ENCODE data around the gene CNPY4. TPM values are rescaled to one million over a fixed set of nuclear protein-coding genes. Genes with fewer than 3 reads are reported as not detected.

The CNPY4 gene
- total RNA-seq, 1 donor from 2014 or later, result 17.1 TPM

GRCh38 chr7:100090527-100091410 lies 28.7 kb upstream of the CNPY4 start:
- DNase-seq (ENCODE audit: low spot score in 2 of 2) (no peak), FAIRE-seq (no peak)

DNA sequence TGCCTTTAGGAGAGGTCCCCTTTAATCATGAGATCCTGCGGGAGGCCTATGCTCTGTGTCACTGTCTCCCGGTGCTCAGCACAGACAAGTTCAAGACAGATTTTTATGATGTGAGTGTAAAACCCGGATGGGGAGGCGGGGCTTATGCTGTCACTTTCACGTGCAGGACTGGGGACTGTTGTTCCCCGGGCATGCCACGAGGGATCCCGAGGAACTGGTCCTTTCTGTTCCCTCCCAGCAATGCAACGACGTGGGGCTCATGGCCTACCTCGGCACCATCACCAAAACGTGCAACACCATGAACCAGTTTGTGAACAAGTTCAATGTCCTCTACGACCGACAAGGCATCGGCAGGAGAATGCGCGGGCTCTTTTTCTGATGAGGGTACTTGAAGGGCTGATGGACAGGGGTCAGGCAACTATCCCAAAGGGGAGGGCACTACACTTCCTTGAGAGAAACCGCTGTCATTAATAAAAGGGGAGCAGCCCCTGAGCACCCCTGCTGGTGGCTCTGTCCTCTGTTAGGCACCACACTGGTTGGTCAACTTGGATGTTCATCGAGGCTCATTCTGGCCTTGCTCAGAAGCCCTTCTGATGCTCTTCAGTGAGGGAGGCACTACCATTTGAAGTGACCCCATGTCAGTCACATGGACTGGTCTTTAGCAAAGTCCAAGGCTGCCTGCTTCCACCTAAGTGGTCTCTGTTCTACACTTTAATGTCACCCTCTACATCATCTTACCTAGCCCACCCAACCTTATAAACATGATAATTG lies 27.8 kb upstream of the CNPY4 start:
- DNase-seq (ENCODE audit: low spot score in 2 of 2), result no peak

DNA sequence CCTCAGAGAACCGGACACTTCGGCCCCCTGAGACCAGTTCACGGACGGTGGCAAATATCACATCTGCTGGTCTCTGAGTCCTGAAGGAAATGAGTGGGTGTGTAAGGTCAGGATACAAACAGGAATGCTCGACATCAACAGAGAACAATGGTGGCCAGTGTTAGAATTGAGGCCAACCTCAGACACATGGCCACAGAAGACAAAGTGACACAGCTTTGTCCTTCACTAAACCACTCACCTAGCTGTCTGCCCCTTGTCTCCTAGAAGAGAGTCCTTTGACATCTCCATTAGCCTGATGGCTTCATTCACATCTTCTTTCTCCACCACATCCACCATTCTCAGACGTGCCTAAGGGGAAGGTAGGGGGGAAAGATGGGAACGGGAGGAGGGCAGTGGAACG lies 26.4 kb upstream of the CNPY4 start:
- DNase-seq (ENCODE audit: low spot score in 2 of 2) (no peak), FAIRE-seq (no peak)

More for the DNA sequence above, 27.8 kb upstream of the CNPY4 start:
- no peak for FAIRE-seq

GRCh38 chr7:100093498-100093897 lies 25.9 kb upstream of the CNPY4 start:
- FAIRE-seq (no peak), DNase-seq (ENCODE audit: low spot score in 2 of 2) (no peak)

DNA sequence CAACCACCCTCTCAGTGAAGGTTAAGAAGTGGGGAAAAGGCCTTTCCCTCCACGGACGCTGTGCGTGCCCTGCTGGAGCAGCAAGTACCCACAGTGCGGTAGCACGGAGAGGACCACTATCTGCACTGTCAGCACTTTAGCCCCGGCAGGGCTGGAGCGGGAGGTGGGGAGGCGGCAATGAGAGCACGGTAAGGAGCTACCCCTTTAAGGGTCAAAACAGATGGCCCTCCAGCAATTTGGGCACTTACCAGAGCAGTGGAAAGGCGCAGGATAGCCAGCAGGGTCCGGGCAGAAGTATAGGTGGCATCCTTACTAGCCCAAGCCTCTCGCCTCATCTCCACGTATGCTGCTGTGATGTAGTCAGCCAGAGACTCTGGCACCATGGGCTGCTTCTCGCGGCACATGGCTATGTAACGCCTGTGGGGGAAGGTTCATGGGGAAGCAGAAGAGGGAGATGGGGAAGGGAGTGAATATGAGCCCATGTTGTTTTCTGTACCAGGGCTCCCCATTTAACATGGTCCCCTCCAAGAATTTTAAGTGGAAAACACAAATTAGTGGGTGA lies 25.4 kb upstream of the CNPY4 start:
- FAIRE-seq (no peak), DNase-seq (ENCODE audit: low spot score in 2 of 2) (no peak)

- no peak for FAIRE-seq
Observed at GRCh38 chr7:100095289-100095688, 24.1 kb upstream of the CNPY4 start.

GRCh38 chr7:100095704-100096103 lies 23.7 kb upstream of the CNPY4 start:
- DNase-seq (ENCODE audit: low spot score in 2 of 2), result no peak
- no peak for FAIRE-seq

More at GRCh38 chr7:100095289-100095688, 24.1 kb upstream of the CNPY4 start:
- no peak for DNase-seq (ENCODE audit: low spot score in 2 of 2)

DNA sequence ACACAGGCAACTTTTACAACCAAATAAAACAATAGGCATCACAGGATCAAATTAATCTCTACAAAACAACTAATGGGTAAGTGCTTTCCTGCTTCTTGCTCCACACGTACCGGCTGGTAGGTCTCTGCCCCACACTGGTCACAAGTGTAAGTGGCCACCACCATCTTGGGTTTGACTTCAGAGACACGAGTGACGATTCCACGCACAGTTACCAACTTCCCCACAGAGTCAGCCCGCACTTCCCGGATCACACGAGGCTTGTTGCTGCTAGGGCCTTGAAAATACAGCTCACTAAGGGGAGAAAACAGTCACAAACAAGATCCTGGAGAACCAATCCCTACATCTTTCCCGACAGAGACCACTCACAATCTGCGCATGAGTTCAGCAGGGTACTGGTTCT lies 20.5 kb upstream of the CNPY4 start:
- no peak for FAIRE-seq
- no peak for DNase-seq (ENCODE audit: low spot score in 2 of 2)

DNA sequence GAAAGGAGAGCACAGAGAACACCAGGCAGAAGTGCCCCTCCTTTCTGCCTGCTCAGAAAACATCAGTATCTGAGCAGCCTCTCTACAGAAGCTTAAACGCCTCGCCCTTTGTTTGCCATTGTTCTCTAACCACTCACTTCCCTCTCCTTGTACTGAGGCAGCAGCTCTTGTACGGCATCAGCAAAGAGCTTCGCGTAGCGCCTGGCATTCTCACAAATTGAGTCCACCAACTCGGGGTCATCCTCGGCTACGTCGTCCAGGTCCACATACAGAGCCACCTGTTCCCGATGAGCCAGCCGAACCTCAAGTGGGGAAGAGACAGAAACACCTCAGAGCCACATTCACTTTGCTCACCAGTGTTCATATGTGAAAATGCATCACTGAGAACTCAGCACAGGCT lies 20.0 kb upstream of the CNPY4 start:
- FAIRE-seq (no peak), DNase-seq (ENCODE audit: low spot score in 2 of 2) (no peak)

DNA sequence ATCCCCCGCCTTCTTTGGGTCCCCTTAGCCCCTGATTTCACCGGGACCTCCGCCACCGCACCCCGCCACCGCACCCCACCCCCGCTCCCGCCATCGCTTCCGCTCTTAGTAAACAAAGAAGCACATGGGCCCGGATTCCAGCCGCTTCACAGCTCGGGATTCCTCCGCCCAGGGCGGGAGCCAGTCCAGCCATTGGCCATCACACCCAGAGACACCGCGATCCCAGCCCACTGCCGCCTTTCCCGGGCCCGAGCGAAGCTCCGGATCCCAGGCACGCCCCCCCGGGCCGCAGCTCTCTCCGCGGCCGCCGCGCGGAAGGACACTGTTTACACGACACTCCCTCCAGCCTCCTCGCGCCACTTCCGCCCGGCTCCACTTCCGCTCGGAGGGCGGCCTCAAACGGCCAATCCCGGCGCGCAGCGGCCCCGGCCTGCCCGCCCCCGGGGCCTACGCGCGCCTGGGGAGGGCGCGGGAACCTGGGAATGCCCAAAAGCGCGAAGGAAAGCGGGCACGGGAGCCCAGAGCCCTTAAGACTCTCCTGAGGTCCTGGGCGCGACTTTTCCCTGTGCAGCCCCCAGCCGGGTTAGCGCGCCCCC lies 18.9 kb upstream of the CNPY4 start:
- DNase-seq (ENCODE audit: low spot score in 2 of 2) (peak; percentile 93 to 94), FAIRE-seq (no peak)

GRCh38 chr7:100101016-100101862 lies 18.2 kb upstream of the CNPY4 start, which contains the start of the genes AP4M1 and MCM7:
AP4M1 (plus strand) TSS chr7:100101643; CDS start chr7:100101715, 72 bp downstream.
MCM7 (minus strand) TSS chr7:100101397; CDS start chr7:100101294, 103 bp downstream.
- DNase-seq (ENCODE audit: low spot score in 2 of 2) (peak; percentile 98 to 99), FAIRE-seq (peak; percentile 24)

DNA sequence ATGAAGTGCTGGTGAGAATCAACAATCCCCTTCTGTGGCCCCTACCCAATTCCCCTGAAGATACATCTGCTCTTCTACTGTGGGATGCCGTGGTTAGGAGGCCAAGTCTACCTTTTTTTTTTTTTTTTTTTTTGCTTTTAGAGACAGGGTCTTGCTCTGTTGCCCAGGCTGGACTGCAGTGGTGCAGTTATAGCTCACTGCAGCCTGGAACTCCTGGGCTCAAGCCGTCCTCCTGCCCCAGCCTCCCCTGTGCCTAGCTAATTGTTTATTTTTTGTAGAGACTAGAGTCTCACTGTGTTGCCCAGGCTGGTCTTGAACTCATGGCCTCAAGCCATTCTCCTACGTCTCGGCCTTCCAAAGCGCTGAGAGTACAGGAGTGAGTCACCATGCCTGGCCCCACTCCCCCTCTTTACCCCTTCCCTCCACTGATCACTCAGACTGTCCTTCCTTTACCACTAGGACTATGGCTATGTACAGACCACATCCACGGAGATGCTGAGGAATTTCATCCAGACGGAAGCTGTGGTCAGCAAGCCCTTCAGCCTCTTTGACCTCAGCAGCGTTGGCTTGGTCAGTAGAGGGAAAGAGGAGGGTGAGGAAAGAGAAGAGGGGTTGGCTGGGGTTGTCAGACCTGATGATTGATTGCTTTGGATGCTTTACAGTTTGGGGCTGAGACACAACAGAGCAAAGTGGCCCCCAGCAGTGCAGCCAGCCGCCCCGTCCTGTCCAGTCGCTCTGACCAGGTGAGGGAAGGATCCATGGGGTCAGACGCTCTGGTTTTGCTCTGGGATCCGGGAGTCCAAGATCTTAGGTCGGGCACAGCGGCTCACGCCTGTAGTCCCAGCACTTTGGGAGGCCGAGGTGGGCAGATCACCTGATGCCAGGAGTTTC lies 16.2 kb upstream of the CNPY4 start:
- DNase-seq (ENCODE audit: low spot score in 2 of 2), result no peak
- no peak for FAIRE-seq

DNA sequence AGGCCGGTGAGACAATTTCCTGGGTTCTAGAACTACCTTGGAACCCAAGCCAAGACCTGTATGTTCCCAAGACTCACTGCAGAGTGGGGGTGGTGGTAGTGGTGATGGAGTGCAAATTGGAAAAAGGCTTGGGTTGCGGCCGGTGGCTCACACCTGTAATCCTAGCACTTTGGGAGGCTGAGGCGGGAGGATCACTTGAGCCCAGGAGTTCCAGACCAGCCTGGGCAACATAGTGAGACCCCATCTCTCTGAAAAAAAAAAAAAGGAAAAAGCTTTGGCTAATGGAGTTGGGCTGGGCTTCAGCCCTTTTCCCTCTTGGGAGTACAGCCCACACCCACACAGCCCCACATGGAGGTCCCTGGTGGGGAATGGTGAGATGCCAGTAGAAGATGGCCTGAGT lies 13.9 kb upstream of the CNPY4 start:
- no peak for DNase-seq (ENCODE audit: low spot score in 2 of 2)

GRCh38 chr7:100106633-100107032 lies 12.8 kb upstream of the CNPY4 start:
- DNase-seq (ENCODE audit: low spot score in 2 of 2) (no peak), FAIRE-seq (no peak)

More for the DNA sequence above, 13.9 kb upstream of the CNPY4 start:
- FAIRE-seq, result no peak

GRCh38 chr7:100107125-100107737 lies 12.2 kb upstream of the CNPY4 start:
- FAIRE-seq (no peak), DNase-seq (ENCODE audit: low spot score in 2 of 2) (no peak)

- FAIRE-seq (no peak), DNase-seq (ENCODE audit: low spot score in 2 of 2) (no peak)
Observed at GRCh38 chr7:100107890-100108289, 11.5 kb upstream of the CNPY4 start.

GRCh38 chr7:100109521-100110163 lies 9.8 kb upstream of the CNPY4 start:
- no peak for FAIRE-seq
- no peak for DNase-seq (ENCODE audit: low spot score in 2 of 2)

- FAIRE-seq, result no peak
- DNase-seq (ENCODE audit: low spot score in 2 of 2), result no peak
Observed at GRCh38 chr7:100111156-100111555, 8.3 kb upstream of the CNPY4 start.

Data from frontal cortex (tissue), 4 donors.